IMR-90 (cell line): Measurements from ENCODE around the gene PTPMT1. TPM values are rescaled to one million over a fixed set of nuclear protein-coding genes. Genes with fewer than 3 reads are reported as not detected.

Source experiments
- ATAC-seq: fragments of 200-7000 bp; cut with Tn5 transposase; 2 replicates; pipeline ENCODE4 v1.9.1; 2020; ENCODE audit warnings: low read depth, mild to moderate bottlenecking, moderate library complexity
- BruUV-seq: library from RNA; stranded (reverse); fragments of 400-500 nt; replicated peaks from 2 replicates; lab custom pipeline; 2021; lab: Mats Ljungman, UMichigan
- CTCF ChIA-PET: fragments of 300-600 bp; formaldehyde crosslinking; extraction: SDS; loops from one replicate; lab custom pipeline; 2021; ENCODE audit warnings: antibody characterized with exemption; lab: Yijun Ruan, JAX
- POLR2A ChIA-PET: fragments of 300-600 bp; sonication (Branson Sonifier 250); formaldehyde crosslinking; loops from one replicate; lab custom pipeline; 2022; ENCODE audit warnings: antibody characterized with exemption; ENCODE audit not compliant: unreplicated experiment; lab: Charles Lee
- DNase-seq: peaks from one replicate; pipeline ENCODE4 v3.0.0; 2013
- H2AFZ ChIP-seq: replicated peaks from 2 replicates; pipeline ENCODE3; 2013; ENCODE audit warnings: low read length, mild to moderate bottlenecking; ENCODE audit not compliant: poor library complexity
- H2AK5ac ChIP-seq: 2 replicates; pipeline ENCODE4 v1.6.1; 2013; ENCODE audit warnings: low read depth, low read length, inconsistent platforms
- H2AK9ac ChIP-seq: replicated peaks from 2 replicates; pipeline ENCODE3; 2013; ENCODE audit warnings: mild to moderate bottlenecking, low read depth, low read length, moderate library complexity; ENCODE audit not compliant: poor library complexity
- H2BK120ac ChIP-seq: 2 replicates; pipeline ENCODE4 v1.6.1; 2013; ENCODE audit warnings: low read depth, low read length, inconsistent platforms
- H2BK15ac ChIP-seq: 3 replicates; pipeline ENCODE4 v1.6.1; 2013; ENCODE audit warnings: low read depth, low read length, inconsistent platforms
- H2BK20ac ChIP-seq: 2 replicates; pipeline ENCODE4 v1.6.1; 2013; ENCODE audit warnings: low read depth, mild to moderate bottlenecking, inconsistent platforms, low read length, moderate library complexity
- H2BK5ac ChIP-seq: 2 replicates; pipeline ENCODE4 v1.6.1; 2013; ENCODE audit warnings: mild to moderate bottlenecking, low read depth, low read length, inconsistent platforms; ENCODE audit not compliant: poor library complexity, severe bottlenecking
- H3K14ac ChIP-seq: replicated peaks from 2 replicates; pipeline ENCODE4 v1.6.1; 2013; ENCODE audit warnings: low read depth, low read length, inconsistent platforms
- H3K18ac ChIP-seq: 2 replicates; pipeline ENCODE4 v1.6.1; 2013; ENCODE audit warnings: low read depth, low read length, control low read depth
- H3K23ac ChIP-seq: 2 replicates; pipeline ENCODE4 v1.6.1; 2013; ENCODE audit warnings: low read depth, low read length, inconsistent platforms
- H3K27ac ChIP-seq: 2 replicates; pipeline ENCODE4 v1.5.1; 2013; ENCODE audit warnings: mild to moderate bottlenecking, control low read depth, low read length; ENCODE audit not compliant: insufficient read depth
- H3K27me3 ChIP-seq: 2 replicates; pipeline ENCODE4 v1.6.1; 2013; ENCODE audit warnings: low read length; ENCODE audit not compliant: control insufficient read depth, insufficient read depth
- H3K36me3 ChIP-seq: 2 replicates; pipeline ENCODE4 v1.6.1; 2013; ENCODE audit warnings: low read length, mixed read lengths; ENCODE audit not compliant: control insufficient read depth, insufficient read depth
- H3K4ac ChIP-seq: 2 replicates; pipeline ENCODE4 v1.6.1; 2013; ENCODE audit warnings: low read depth, low read length, inconsistent platforms
- H3K4me1 ChIP-seq: 2 replicates; pipeline ENCODE4 v1.6.1; 2013; ENCODE audit warnings: low read length, mixed read lengths; ENCODE audit not compliant: control insufficient read depth, insufficient read depth
- H3K4me2 ChIP-seq: 2 replicates; pipeline ENCODE4 v1.6.1; 2013; ENCODE audit warnings: low read depth, mild to moderate bottlenecking, control low read depth, low read length, moderate library complexity
- H3K4me3 ChIP-seq: 2 replicates; pipeline ENCODE4 v1.5.1; 2013; ENCODE audit warnings: low read depth, mild to moderate bottlenecking, control low read depth, low read length, moderate library complexity; ENCODE audit not compliant: insufficient read depth
- H3K56ac ChIP-seq: 2 replicates; pipeline ENCODE4 v1.6.1; 2013; ENCODE audit warnings: low read length, inconsistent platforms; ENCODE audit not compliant: insufficient read depth; ENCODE audit errors: extremely low read depth
- H3K79me1 ChIP-seq, 2 experiments: 2 replicates each; pipeline ENCODE4 v1.6.1; 2013; ENCODE audit warnings: low read length in 2 of 2, inconsistent platforms in 1 of 2, low read depth in 1 of 2
- H3K9ac ChIP-seq: 2 replicates; pipeline ENCODE4 v1.6.1; 2013; ENCODE audit warnings: low read depth, low read length, control low read depth
- H3K9me1 ChIP-seq: 2 replicates; pipeline ENCODE4 v1.6.1; 2013; ENCODE audit warnings: low read length, inconsistent platforms; ENCODE audit not compliant: insufficient read depth
- H3K9me3 ChIP-seq: 2 replicates; pipeline ENCODE4 v1.6.1; 2013; ENCODE audit warnings: low read length; ENCODE audit not compliant: control insufficient read depth, insufficient read depth
- H4K20me1 ChIP-seq: 2 replicates; pipeline ENCODE4 v1.6.1; 2013; ENCODE audit warnings: low read length, inconsistent platforms; ENCODE audit not compliant: insufficient read depth
- H4K5ac ChIP-seq: 2 replicates; pipeline ENCODE4 v1.6.1; 2013; ENCODE audit warnings: mild to moderate bottlenecking, low read depth, low read length, control low read depth
- H4K8ac ChIP-seq, 2 experiments: 2 replicates each; pipeline ENCODE4 v1.6.1; 2013; ENCODE audit warnings: low read depth in 2 of 2, low read length in 2 of 2, control low read depth in 1 of 2, inconsistent platforms in 1 of 2
- H4K91ac ChIP-seq: 2 replicates; pipeline ENCODE4 v1.6.1; 2013; ENCODE audit warnings: low read depth, low read length, inconsistent platforms; ENCODE audit not compliant: insufficient read depth
- BHLHE40 ChIP-seq: fragments of 150-350 bp; IDR thresholded peaks from 2 replicates; pipeline ENCODE4 v1.6.1; 2016; ENCODE audit warnings: mild to moderate bottlenecking, low read depth, low read length
- CTCF ChIP-seq: conservative IDR thresholded peaks from 2 replicates; pipeline ENCODE4 v1.5.1; 2012; ENCODE audit warnings: mild to moderate bottlenecking, low read depth, low read length, improper control_type of control experiment
- MXI1 ChIP-seq: IDR thresholded peaks from 2 replicates; pipeline ENCODE4 v1.6.1; 2012; ENCODE audit warnings: low read depth, mild to moderate bottlenecking, low read length, moderate library complexity, borderline replicate concordance
- WGBS, 2 experiments: methylation state at CpG; one replicate each; pipeline versions ENCODE4 v1.1.5 to v1.1.7; 2013; ENCODE audit warnings: missing lambda C conversion rate in 2 of 2; ENCODE audit not compliant: insufficient read length in 1 of 2; ENCODE audit errors: extremely low coverage in 2 of 2; 5-methylcytosine and 5-hydroxymethylcytosine counted together
- dilution Hi-C: fragments of 300-500 bp; cut with HindIII; formaldehyde crosslinking; loops from one replicate; pipeline ENCODE4 v1.14.3; 2018; ENCODE audit warnings: low sequenced_read_pairs; ENCODE audit not compliant: unreplicated experiment
- in situ Hi-C: fragments of 300-500 bp; cut with MboI; formaldehyde crosslinking; loops from 3 replicates; pipeline ENCODE4 v1.14.3; 2019; ENCODE audit warnings: low sequenced_read_pairs, inconsistent platforms, mixed read lengths
- intact Hi-C: fragments of 100-400 bp; cut with micrococcal nuclease; formaldehyde crosslinking; loops from 2 replicates; pipeline ENCODE4 v1.10.0; 2022
- polyA plus RNA-seq, 3 experiments: library from polyadenylated mRNA; depleted of rRNA; stranded (reverse); fragments of >200 nt; gene quantifications; 2 replicates each; pipeline ENCODE4 v1.2.3, GENCODE V29; 2012; ENCODE audit warnings: low replicate concordance in 1 of 3
- total RNA-seq: library from RNA; depleted of rRNA; stranded (reverse); fragments of >200 nt; gene quantifications from 2 replicates; pipeline ENCODE4 v1.2.3, GENCODE V29; 2012
- TF ChIP-seq, protein P1 (sequence below): fragments of 150-350 bp; IDR thresholded peaks from 2 replicates; pipeline ENCODE4 v1.6.1; 2017; ENCODE audit warnings: mild to moderate bottlenecking, antibody characterized with exemption, low read length, low read depth

PTPMT1 gene
- total and polyA plus RNA-seq, 2 of the 4 experiments (the other 2 are of a cell fraction): 51.6 to 55.0 TPM

DNA sequence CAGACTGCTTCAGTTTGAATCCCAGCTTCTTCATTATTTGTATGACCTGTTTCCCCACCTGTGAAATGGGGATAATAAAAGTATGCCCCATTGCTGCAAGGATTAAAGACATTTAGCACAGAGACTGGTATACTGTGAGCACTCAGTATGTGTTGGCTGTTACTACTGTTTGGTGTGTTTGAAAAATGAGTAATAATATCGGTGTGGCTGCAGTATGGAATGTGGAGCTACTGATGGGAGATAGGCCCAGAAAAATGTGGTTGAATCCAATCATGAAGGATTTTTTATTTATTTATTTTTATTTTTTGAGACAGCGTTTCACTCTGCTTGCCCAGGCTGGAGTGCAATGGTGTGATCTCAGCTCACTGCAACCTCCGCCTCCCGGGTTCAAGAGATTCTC lies 37.9 kb downstream of the PTPMT1 start:
- ChIA-PET POLR2A (no interaction called here), CTCF (no interaction called here)

More for the DNA sequence above, 37.9 kb downstream of the PTPMT1 start:
- Histone ChIP-seq H4K91ac (no peak overlapping the region), H3K36me3 (no peaks in the 10 kb centered on the region), H2AK9ac (no peak overlapping the region), H2BK120ac (no peak overlapping the region), H3K18ac (no peak overlapping the region), H4K5ac (no peak overlapping the region), H4K8ac (no peak overlapping the region), H2BK5ac (no peak overlapping the region), H3K27me3 (no peaks in the 10 kb centered on the region; the same call in 1 of the 2 replicates), H3K23ac (no peak overlapping the region), H2BK20ac (no peak overlapping the region), H3K4me2 (no peak overlapping the region), H3K4ac (no peak overlapping the region), H2AK5ac (no peak overlapping the region), H2BK15ac (no peak overlapping the region), H3K56ac (no peak overlapping the region), H3K9me1 (peaks cover 6% of the 10 kb centered on the region), H4K20me1 (peaks cover 7% of the 10 kb centered on the region; the same call in 1 of the 2 replicates), H3K79me1 (no peaks in the 10 kb centered on the region), H3K14ac (no peak overlapping the region), H3K4me1 (peaks cover 8% of the 10 kb centered on the region), H3K9me3 (no peaks in the 10 kb centered on the region), H3K4me3 (no peak overlapping the region), H3K9ac (no peak overlapping the region), H3K27ac (no peak overlapping the region), H2AFZ (no peak overlapping the region)
- DNase-seq (peak; percentile 37), ATAC-seq (peak; percentile 31; the same call in 1 of the 2 replicates)
- WGBS, 2 experiments: 100% methylated on average over 2 of the region's 4 CpGs; no CpG with 5 or more reads in 1 of the 2 experiments
- in situ Hi-C loops: no loop called here
- dilution Hi-C loops: no loop called here
- TF ChIP-seq MXI1: no peak
- no peak for TF ChIP-seq BHLHE40
- TF ChIP-seq, protein P1, sequence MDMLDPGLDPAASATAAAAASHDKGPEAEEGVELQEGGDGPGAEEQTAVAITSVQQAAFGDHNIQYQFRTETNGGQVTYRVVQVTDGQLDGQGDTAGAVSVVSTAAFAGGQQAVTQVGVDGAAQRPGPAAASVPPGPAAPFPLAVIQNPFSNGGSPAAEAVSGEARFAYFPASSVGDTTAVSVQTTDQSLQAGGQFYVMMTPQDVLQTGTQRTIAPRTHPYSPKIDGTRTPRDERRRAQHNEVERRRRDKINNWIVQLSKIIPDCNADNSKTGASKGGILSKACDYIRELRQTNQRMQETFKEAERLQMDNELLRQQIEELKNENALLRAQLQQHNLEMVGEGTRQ: no peak
- no peak for TF ChIP-seq CTCF
- intact Hi-C loops: no loop called here
- no TSS peak for BruUV-seq
